Measurements from ENCODE around the gene TSPAN31.
"Not testable (repeated sequence)": the region's sequence is repeated elsewhere in the genome, so short reads cannot be mapped to it uniquely, and the experiment has no call there.

Gene TSPAN31, protein sequence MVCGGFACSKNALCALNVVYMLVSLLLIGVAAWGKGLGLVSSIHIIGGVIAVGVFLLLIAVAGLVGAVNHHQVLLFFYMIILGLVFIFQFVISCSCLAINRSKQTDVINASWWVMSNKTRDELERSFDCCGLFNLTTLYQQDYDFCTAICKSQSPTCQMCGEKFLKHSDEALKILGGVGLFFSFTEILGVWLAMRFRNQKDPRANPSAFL

DNA sequence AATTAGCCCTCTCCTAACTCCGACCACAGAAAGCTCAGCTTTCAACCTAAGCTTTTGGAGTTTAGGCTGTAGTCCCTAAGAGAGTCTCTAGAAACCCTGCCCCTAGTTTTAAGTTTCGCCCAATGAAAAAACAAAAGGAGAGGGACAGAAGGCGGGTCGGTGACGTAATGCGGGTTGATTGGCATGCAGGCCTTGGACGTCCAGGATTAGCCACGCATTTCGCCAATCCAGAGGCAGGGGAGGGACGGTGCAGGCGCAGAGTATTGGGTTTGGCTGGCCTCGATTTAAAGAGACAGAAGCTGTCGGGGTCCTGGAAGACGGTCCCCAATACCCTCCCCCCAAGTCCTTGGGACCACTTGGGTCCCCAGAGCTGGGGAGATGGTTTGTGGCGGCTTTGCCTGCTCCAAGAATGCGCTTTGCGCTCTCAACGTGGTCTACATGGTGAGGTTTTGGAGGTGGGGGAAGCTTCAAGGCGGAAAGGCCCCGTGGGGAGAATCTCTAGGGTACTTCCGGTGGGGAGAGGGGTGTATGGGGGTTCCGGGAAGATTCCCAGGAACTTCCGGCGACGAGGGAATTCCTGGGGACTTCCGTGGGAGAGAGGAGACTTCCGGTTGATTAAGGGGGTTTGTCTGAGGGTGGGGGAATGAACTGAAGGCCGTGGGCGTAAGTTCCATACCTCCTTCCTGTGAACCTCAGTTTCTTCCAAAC is at the start of gene TSPAN31:
Gene TSPAN31, plus strand, starts transcription at position 263 of the 708 bp plus-strand sequence. Its CDS starts 116 bp downstream, at position 379.
- peak; percentile 94 to 95 for DNase-seq

DNA sequence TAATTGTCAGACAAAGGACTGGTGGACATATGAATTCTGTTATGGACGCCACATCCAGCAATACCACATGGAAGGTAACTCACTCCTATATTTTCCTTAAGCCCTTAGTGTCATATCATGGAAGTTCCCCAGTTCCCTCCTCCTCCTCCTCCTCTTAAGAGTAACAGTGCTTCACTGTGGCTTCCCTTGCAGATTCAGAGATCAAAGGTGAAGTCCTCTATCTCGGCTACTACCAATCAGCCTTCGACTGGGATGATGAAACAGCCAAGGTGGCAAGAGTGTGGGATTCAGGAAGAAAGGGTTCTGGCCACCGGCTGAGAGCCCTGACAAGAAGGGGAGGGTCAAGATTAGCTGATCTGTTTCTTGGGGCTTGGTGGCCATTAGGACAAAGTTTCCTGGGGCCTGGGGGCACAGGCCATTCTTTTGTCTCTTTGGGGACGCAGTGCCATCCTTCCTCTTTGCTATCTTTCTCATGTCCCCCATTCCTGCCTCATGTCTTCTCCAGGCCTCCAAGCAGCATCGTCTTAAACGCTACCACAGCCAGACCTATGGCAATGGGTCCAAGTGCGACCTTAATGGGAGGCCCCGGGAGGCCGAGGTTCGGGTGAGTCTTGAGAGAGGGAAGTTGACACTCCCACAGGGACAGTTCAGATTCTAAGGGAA is 48.9 kb upstream of the TSPAN31 start:
- DNase-seq, result no peak

DNA sequence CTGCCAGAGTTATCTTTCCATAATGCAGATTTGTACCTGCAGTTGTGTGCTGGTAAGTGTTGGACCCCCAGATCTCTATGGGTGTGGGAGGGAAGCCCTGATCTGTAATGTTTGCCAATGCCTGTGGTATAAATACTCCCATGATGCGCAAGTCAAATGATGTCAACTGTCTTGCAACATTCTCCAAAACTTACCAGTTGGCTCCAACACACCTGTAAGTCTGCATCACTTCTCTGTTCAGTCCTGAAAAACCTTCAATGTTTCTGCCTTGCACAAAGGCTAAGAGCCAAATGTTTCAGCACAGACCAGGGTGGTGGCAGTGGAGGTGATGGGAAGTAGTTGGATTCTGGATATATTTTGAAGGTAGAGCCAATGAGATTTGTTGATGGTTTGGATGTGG is 47.8 kb upstream of the TSPAN31 start:
- no peak for DNase-seq

- no peak for DNase-seq
These were observed 46.4 kb upstream of the TSPAN31 start for GRCh38 chr12:57698414-57698813.

DNA sequence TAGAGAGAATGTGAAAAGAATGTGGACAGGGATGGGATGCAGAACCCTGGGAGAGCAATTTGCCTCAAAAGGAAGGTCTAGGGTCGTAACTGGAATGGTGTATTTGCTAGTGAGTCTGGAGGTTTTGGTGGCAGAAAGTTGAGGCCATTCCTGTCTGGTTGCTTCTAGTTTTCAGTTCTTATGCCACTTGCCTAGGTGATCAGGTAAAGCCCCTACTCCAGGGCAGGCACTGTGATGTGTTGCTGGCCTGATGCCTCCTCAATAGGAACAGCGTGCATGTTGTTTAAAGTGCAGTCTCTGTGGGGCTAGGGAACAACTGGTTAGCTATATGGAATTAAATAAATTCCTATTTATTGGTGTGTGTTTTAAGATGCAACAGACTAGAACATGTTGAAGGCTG is 44.5 kb upstream of the TSPAN31 start:
- no peak for DNase-seq

- DNase-seq, result no peak
These were observed 37.6 kb upstream of the TSPAN31 start for GRCh38 chr12:57707250-57707649.

- DNase-seq, result no peak
These were observed 36.5 kb upstream of the TSPAN31 start for GRCh38 chr12:57708296-57708695.

DNA sequence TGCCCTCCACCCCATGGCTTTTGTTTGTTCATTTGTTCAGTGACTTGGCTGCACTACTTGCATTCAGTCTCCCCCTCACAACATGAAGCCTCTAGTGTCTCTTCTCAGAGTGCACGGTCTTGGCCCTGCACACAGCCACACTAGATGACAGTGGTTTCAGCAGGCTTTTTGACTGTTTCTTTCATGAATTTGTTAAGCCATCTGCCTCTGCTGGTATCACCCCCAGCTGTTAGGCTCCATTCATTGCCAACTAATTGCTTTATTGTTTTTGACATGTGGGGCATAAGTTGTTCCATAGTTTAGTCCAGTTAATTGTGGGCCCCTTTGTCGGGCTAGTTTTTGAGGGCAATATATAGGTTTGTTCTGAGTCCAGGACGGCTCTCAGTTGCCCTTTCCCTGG is 32.1 kb upstream of the TSPAN31 start:
- DNase-seq, result no peak

GRCh38 chr12:57713209-57713608 is 31.6 kb upstream of the TSPAN31 start:
- DNase-seq, result no peak

DNA sequence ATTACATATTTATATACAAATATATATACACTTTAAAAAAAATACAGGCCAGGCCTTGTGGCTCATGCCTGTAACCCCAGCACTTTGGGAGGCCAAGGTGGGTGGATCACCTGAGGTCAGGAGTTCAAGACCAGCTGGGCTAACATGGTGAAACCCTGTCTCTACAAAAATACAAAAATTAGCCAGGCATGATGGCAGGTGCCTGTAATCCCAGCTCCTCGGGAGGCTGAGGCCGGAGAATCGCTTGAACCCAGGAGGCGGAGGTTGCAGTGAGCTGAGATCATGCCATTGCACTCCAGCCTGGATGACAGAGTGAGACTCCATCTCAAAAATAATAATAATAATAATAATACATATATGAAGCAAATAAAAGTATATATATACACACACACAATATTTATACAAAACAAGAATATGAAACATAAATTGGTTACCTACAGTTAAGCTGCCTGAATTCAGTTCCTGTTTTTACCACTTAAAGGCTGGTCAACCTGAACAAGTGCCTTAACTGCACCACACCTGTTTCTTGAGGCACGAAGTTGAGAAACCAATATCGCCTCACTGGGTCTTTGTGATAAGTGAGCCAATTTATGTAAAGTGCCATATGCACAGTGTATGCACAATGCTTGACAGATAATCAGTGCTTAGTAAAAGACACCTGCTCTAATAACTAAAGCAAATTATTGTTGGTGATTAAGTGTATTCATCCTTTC is 29.6 kb upstream of the TSPAN31 start:
- DNase-seq, result not testable (repeated sequence)

DNA sequence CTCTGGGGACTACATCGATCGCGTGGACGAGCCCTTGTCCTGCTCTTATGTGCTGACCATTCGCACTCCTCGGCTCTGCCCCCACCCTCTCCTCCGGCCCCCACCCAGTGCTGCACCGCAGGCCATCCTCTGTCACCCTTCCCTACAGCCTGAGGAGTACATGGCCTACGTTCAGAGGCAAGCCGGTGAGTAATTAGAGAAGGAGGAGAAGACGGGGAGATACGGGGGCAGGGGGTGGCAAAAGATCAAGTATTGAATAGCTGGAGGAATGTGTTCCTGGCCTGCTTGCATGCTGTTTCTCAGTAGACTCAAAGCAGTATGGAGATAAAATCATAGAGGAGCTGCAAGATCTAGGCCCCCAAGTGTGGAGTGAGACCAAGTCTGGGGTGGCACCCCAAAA is 29.1 kb upstream of the TSPAN31 start:
- DNase-seq, result peak in 1 of 2 donors; percentile 6

DNA sequence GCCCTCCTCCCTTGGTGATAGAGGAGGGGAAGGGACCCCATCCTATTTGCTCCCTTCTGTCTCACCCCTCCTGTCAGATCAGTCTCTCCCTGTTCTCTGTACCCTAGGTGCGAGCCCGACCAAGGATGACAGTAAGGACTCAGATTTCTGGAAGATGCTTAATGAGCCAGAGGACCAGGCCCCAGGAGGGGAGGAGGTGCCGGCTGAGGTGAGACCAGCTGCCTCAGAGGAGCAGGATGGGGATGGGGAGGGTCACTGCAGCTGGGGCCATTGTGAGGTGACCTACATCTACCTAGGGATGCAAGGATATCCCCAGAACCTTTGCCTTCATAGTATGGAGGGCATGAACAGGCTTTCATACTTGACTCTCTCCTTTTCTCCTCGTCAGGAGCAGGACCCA is 28.5 kb upstream of the TSPAN31 start:
- peak in 1 of 2 donors; percentile 11 for DNase-seq

DNA sequence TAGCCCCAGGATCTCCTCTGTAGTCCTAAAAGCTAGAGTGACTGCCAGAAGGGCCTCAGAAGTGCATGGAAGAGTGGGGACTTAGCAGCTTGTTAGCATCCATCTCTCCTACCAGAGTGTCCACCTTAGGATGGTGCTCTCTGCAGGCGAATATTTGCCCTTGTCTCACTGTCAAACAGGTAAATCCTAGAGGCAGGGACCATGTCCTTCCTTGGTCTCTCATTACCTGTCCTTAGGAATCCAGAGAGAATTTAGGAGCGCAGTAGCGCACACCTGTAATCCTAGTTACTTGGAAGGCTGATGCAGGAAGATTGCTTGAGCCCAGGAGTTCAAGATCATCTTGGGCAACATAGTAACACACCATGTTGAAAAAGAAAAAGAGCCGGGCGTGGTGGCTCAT is 27.7 kb upstream of the TSPAN31 start:
- no peak for DNase-seq

DNA sequence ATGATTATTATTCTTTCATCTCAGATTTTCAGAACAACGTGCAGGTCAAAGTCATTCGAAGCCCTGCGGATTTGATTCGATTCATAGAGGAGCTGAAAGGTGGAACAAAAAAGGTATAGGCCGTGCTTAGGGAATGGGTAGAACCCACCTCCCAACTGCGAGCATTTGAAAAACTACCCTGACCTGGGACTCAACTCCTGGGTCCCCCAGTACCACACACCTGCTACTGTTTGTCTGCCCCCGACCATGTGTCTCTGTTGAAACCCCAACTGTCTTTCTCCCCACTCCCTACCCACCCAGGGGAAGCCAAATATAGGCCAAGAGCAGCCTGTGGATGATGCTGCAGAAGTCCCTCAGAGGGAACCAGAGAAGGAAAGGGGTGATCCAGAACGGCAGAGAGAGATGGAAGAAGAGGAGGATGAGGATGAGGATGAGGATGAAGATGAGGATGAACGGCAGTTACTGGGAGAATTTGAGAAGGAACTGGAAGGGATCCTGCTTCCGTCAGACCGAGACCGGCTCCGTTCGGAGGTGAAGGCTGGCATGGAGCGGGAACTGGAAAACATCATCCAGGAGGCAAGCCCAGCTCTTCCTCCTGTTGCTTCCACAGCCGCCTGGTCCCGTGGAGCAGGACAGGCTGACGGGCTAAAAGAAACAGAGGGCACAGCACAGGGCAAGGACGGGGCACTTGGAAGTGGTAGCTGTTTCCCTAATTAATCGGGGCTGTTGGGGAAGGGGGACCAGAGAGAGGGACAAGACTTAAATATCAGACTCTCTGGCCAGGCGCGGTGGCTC is 26.8 kb upstream of the TSPAN31 start:
- no peak for DNase-seq

DNA sequence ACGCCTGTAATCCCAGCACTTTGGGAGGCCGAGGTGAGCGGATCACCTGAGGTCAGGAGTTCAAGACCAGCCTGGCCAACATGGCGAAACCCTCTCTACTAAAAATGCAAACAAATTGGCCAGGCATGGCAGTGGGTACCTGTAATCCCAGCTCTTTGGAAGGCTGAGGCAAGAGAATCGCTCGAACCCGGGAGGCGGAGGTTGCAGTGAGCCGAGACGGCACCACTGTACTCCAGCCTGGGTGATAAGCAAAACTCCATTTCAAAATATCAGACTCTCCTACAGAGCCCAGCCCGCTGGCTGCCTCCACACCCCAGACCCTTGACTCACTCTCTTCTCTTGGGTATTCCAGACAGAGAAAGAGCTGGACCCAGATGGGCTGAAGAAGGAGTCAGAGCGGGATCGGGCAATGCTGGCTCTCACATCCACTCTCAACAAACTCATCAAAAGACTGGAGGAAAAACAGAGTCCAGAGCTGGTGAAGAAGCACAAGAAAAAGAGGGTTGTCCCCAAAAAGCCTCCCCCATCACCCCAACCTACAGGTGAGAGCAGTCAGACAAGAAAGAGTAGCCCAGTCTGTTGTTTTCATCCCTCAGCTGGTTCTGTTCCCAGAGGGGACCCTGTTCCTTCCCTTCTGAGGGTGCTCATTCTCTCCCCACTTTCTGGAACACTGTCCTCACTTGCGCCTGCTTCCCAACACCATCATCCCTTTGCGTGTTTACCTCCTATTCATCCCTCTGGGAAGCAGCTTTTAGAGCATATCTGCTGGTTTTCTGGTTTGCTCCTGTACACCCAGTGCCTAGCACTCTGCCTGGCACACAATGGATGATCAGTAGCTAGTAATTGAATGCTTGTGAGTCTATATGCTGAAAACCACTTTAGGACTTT is 26.0 kb upstream of the TSPAN31 start:
- no peak for DNase-seq

DNA sequence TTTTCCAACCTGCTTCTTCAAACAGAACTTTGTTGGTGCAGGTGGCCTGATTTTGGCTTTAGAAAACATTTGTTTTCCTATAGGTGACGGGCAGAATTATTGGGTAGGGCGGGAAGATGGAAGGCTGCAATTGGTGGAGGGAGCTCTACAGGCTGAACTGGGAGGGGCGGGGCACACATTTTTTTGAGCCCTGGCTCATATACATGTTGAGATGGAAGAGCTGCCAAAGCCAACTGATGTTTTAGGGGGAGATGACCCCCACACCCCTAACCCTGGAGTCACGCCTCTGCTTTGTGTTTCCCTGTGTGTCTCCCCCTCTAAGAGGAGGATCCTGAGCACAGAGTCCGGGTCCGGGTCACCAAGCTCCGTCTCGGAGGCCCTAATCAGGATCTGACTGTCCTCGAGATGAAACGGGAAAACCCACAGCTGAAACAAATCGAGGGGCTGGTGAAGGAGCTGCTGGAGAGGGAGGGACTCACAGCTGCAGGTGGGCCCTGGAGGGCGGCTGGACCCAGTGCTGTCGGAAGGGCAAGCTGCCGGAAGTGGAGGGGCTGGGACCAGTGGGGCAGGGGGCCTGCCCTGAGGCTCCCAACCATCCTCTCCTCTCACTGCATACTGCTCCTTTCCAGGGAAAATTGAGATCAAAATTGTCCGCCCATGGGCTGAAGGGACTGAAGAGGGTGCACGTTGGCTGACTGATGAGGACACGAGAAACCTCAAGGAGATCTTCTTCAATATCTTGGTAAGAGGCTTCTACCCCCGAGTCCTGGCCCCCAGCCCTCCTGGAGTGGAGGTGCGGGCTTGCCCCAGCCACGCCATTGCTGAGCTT is 24.8 kb upstream of the TSPAN31 start:
- no peak for DNase-seq

DNA sequence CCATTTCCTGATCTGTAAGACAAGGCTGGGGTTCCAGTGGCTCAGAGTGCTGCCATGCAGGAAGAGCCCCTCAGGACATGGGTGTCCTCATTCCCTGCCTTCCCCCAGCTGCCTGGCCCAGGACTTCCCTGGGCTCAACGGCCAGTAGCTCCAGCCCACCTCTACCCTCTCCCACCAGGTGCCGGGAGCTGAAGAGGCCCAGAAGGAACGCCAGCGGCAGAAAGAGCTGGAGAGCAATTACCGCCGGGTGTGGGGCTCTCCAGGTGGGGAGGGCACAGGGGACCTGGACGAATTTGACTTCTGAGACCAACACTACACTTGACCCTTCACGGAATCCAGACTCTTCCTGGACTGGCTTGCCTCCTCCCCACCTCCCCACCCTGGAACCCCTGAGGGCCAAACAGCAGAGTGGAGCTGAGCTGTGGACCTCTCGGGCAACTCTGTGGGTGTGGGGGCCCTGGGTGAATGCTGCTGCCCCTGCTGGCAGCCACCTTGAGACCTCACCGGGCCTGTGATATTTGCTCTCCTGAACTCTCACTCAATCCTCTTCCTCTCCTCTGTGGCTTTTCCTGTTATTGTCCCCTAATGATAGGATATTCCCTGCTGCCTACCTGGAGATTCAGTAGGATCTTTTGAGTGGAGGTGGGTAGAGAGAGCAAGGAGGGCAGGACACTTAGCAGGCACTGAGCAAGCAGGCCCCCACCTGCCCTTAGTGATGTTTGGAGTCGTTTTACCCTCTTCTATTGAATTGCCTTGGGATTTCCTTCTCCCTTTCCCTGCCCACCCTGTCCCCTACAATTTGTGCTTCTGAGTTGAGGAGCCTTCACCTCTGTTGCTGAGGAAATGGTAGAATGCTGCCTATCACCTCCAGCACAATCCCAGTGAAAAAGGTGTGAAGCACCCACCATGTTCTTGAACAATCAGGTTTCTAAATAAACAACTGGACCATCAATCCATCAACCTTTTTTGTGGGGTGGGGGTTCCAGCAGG is 23.9 kb upstream of the TSPAN31 start:
- DNase-seq, result no peak

GRCh38 chr12:57721846-57722608 is 22.8 kb upstream of the TSPAN31 start:
- not testable (repeated sequence) for DNase-seq

Measured in stimulated activated CD4-positive, alpha-beta T cell treated with anti-CD3 and anti-CD28 coated beads, Interleukin-2, amount 100 ng/mL, for 24 hours (primary cell).